NT2/D1 (cell line): ENCODE results near the gene DAD1.

ENCODE experiments used
- SUZ12 ChIP-seq: IDR thresholded peaks from 2 replicates; pipeline ENCODE4 v1.6.1; 2011; ENCODE audit not compliant: insufficient read length, insufficient read depth; ENCODE audit errors: extremely low read depth
- YY1 ChIP-seq: IDR thresholded peaks from 2 replicates; pipeline ENCODE4 v1.6.1; 2011; ENCODE audit not compliant: insufficient read length, insufficient read depth
- ZNF274 ChIP-seq: IDR thresholded peaks from 2 replicates; pipeline ENCODE4 v1.6.1; 2011; ENCODE audit warnings: mild to moderate bottlenecking, low read depth, low read length

DNA sequence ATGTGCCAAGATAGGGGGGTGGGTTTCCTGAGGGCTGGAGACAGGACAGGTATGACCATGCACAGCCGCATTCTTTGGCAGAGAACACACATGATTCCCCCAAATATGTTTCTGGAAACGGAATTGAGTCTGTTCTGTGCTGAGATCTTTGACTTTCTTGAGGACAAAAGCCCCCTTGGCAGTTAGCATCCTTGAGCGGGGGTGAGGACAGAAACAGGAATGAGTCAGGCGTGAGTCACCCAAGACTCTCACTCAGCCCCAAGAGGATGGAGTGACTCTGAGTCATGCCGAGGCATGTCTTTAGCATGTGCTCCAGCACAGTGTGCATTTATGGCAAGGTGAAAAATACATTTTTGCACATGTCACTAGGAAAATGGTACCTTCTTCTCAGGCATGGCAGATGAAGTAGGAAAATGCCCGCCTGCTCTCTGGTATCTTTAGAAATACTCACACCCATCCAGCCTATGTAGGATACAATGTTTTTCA, 52.1 kb downstream of the DAD1 start:
- no peak for TF ChIP-seq ZNF274
- no peak for TF ChIP-seq SUZ12
- no peak for TF ChIP-seq YY1
